ENCODE data around the gene HIF1AN. TPM values are rescaled to one million over a fixed set of nuclear protein-coding genes. Genes with fewer than 3 reads are reported as not detected.

HIF1AN gene
- total RNA-seq, 1 experiment from 2014 or later = 71.2 TPM

GRCh38 chr10:100490531-100490930 lies 45.2 kb upstream of the HIF1AN start:
- no peaks in the 10 kb centered on the region for H3K9me3 ChIP-seq
- Mint-ChIP-seq H3K9me3 (ENCODE audit: unreplicated experiment) (no peaks in the 10 kb centered on the region), H3K27ac (ENCODE audit: unreplicated experiment) (no peak overlapping the region), H3K36me3 (ENCODE audit: insufficient read depth, unreplicated experiment) (no peaks in the 10 kb centered on the region), H3K4me3 (ENCODE audit: unreplicated experiment) (no peak overlapping the region), H3K27me3 (ENCODE audit: insufficient read depth, unreplicated experiment) (no peaks in the 10 kb centered on the region), H3K4me1 (ENCODE audit: low read depth, unreplicated experiment) (no peaks in the 10 kb centered on the region)
- ChIA-PET CTCF (interaction anchor here (0.8 kb wide), 1 partner anchor 28 kb away, joined by 3 read pairs; no protein-coding TSS in a partner anchor), POLR2A (no interaction called here)
- intact Hi-C loops (cut with micrococcal nuclease; ENCODE audit: unreplicated experiment) = no loop called here
- no TSS peak for BruUV-seq (replicated peaks)
- no peaks in the 10 kb centered on the region for H3K27me3 ChIP-seq (replicated peaks; ENCODE audit: control insufficient read depth, insufficient read depth, low read length)
- DNase-seq = no peak
- no peaks in the 10 kb centered on the region for H3K4me1 ChIP-seq
- H3K4me3 ChIP-seq (ENCODE audit: low read depth, low read length) = no peak overlapping the region
- no peaks in the 10 kb centered on the region for H3K36me3 ChIP-seq (ENCODE audit: control insufficient read depth, insufficient read depth, low read length)
- TF ChIP-seq, protein P1, sequence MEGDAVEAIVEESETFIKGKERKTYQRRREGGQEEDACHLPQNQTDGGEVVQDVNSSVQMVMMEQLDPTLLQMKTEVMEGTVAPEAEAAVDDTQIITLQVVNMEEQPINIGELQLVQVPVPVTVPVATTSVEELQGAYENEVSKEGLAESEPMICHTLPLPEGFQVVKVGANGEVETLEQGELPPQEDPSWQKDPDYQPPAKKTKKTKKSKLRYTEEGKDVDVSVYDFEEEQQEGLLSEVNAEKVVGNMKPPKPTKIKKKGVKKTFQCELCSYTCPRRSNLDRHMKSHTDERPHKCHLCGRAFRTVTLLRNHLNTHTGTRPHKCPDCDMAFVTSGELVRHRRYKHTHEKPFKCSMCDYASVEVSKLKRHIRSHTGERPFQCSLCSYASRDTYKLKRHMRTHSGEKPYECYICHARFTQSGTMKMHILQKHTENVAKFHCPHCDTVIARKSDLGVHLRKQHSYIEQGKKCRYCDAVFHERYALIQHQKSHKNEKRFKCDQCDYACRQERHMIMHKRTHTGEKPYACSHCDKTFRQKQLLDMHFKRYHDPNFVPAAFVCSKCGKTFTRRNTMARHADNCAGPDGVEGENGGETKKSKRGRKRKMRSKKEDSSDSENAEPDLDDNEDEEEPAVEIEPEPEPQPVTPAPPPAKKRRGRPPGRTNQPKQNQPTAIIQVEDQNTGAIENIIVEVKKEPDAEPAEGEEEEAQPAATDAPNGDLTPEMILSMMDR (IDR thresholded peaks at IDR 0.05; ENCODE audit: insufficient read depth in 1 of 2, low read depth in 1 of 2, low read length in 1 of 2, severe bottlenecking in 1 of 2, unreplicated experiment in 1 of 2) = no peak

DNA sequence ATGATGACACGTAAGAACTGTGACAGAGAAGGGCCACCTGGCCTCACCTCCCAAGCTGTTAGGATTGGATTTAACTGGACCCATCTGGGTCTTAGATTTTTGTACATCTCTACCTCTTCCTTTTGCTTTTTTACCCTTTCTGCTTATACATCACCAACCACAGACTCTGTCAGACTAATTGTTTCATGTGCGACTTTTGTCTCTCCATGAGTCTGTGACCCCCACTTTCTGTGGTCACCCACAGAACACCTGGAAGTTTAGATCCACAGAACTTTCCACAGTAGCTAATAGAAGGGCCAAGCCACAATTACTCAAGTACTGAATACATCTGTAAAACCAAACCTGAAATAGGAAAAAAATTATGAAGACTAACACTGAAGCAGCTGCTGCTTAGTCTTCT lies 39.2 kb upstream of the HIF1AN start:
- no peaks in the 10 kb centered on the region; the same call in 1 of the 2 replicates for H3K36me3 ChIP-seq (ENCODE audit: control insufficient read depth, insufficient read depth, low read length)
- POLR2A ChIA-PET = no interaction called here
- H3K9me3 Mint-ChIP-seq (ENCODE audit: unreplicated experiment) = no peaks in the 10 kb centered on the region
- no peaks in the 10 kb centered on the region for H3K4me1 ChIP-seq
- BruUV-seq (replicated peaks) = no TSS peak
- H3K27ac Mint-ChIP-seq (ENCODE audit: unreplicated experiment) = no peak overlapping the region
- H3K4me3 ChIP-seq (ENCODE audit: low read depth, low read length) = no peak overlapping the region
- CTCF ChIA-PET = interaction anchor here (1.2 to 2.1 kb wide), 2 partner anchors 12 to 22 kb away, joined by 3 to 5 read pairs; no protein-coding TSS in a partner anchor
- DNase-seq = no peak
- no peaks in the 10 kb centered on the region for H3K27me3 ChIP-seq (replicated peaks; ENCODE audit: control insufficient read depth, insufficient read depth, low read length)
- no peaks in the 10 kb centered on the region for H3K27me3 Mint-ChIP-seq (ENCODE audit: insufficient read depth, unreplicated experiment)
- no peaks in the 10 kb centered on the region for H3K4me1 Mint-ChIP-seq (ENCODE audit: low read depth, unreplicated experiment)
- intact Hi-C loops (cut with micrococcal nuclease; ENCODE audit: unreplicated experiment) = no loop called here
- H3K4me3 Mint-ChIP-seq (ENCODE audit: unreplicated experiment) = no peak overlapping the region
- H3K36me3 Mint-ChIP-seq (ENCODE audit: insufficient read depth, unreplicated experiment) = no peaks in the 10 kb centered on the region
- TF ChIP-seq, protein P1 (IDR thresholded peaks at IDR 0.05; ENCODE audit: insufficient read depth in 1 of 2, low read depth in 1 of 2, low read length in 1 of 2, severe bottlenecking in 1 of 2, unreplicated experiment in 1 of 2) = no peak
- H3K9me3 ChIP-seq = no peaks in the 10 kb centered on the region

- DNase-seq = no peak
- CTCF ChIA-PET = no interaction called here
- Histone ChIP-seq H3K36me3 (ENCODE audit: control insufficient read depth, insufficient read depth, low read length) (no peaks in the 10 kb centered on the region; the same call in 1 of the 2 replicates), H3K27me3 (replicated peaks; ENCODE audit: control insufficient read depth, insufficient read depth, low read length) (no peaks in the 10 kb centered on the region), H3K4me1 (peaks cover under 1% of the 10 kb centered on the region; the same call in 1 of the 2 replicates), H3K9me3 (no peaks in the 10 kb centered on the region), H3K4me3 (ENCODE audit: low read depth, low read length) (no peak overlapping the region)
- Mint-ChIP-seq H3K4me3 (ENCODE audit: unreplicated experiment) (no peak overlapping the region), H3K27me3 (ENCODE audit: insufficient read depth, unreplicated experiment) (no peaks in the 10 kb centered on the region), H3K27ac (ENCODE audit: unreplicated experiment) (no peak overlapping the region), H3K4me1 (ENCODE audit: low read depth, unreplicated experiment) (no peaks in the 10 kb centered on the region), H3K9me3 (ENCODE audit: unreplicated experiment) (no peaks in the 10 kb centered on the region), H3K36me3 (ENCODE audit: insufficient read depth, unreplicated experiment) (no peaks in the 10 kb centered on the region)
- POLR2A ChIA-PET = no interaction called here
- intact Hi-C loops (cut with micrococcal nuclease; ENCODE audit: unreplicated experiment) = no loop called here
- TF ChIP-seq, protein P1 (IDR thresholded peaks at IDR 0.05; ENCODE audit: insufficient read depth in 1 of 2, low read depth in 1 of 2, low read length in 1 of 2, severe bottlenecking in 1 of 2, unreplicated experiment in 1 of 2) = no peak
- BruUV-seq (replicated peaks) = no TSS peak
Measured at GRCh38 chr10:100498059-100498458, 37.7 kb upstream of the HIF1AN start.
